NT2/D1 (cell line): ENCODE measurements around the gene SRCIN1.
A peak's percentile ranks its signal among the peaks of the same experiment; 100 is the strongest.

Source experiments
- DNase-seq: peaks from one replicate; pipeline ENCODE4 v3.0.0-alpha.2; 2011; ENCODE audit warnings: low read depth, low spot score
- H3K27me3 ChIP-seq: 2 replicates; pipeline ENCODE4 v1.6.0; 2011; ENCODE audit warnings: mild to moderate bottlenecking; ENCODE audit not compliant: insufficient read length, insufficient read depth
- H3K36me3 ChIP-seq: 2 replicates; pipeline ENCODE4 v1.6.1; 2011; ENCODE audit warnings: mild to moderate bottlenecking, low read length, mixed read lengths; ENCODE audit not compliant: insufficient read depth, insufficient read length
- H3K4me1 ChIP-seq: 2 replicates; pipeline ENCODE4 v1.5.1; 2011; ENCODE audit not compliant: insufficient read depth, insufficient read length
- H3K4me3 ChIP-seq: 2 replicates; pipeline ENCODE4 v1.5.1; 2011; ENCODE audit warnings: low read depth; ENCODE audit not compliant: insufficient read length
- H3K9ac ChIP-seq: 2 replicates; pipeline ENCODE4 v1.6.0; 2011; ENCODE audit warnings: low read depth; ENCODE audit not compliant: insufficient read length
- H3K9me3 ChIP-seq: 2 replicates; pipeline ENCODE4 v1.5.1; 2011; ENCODE audit warnings: mild to moderate bottlenecking, low read length; ENCODE audit not compliant: insufficient read depth
- SUZ12 ChIP-seq: IDR thresholded peaks from 2 replicates; pipeline ENCODE4 v1.6.1; 2011; ENCODE audit not compliant: insufficient read length, insufficient read depth; ENCODE audit errors: extremely low read depth
- YY1 ChIP-seq: IDR thresholded peaks from 2 replicates; pipeline ENCODE4 v1.6.1; 2011; ENCODE audit not compliant: insufficient read length, insufficient read depth
- ZNF274 ChIP-seq: IDR thresholded peaks from 2 replicates; pipeline ENCODE4 v1.6.1; 2011; ENCODE audit warnings: mild to moderate bottlenecking, low read depth, low read length

SRCIN1 gene

DNA sequence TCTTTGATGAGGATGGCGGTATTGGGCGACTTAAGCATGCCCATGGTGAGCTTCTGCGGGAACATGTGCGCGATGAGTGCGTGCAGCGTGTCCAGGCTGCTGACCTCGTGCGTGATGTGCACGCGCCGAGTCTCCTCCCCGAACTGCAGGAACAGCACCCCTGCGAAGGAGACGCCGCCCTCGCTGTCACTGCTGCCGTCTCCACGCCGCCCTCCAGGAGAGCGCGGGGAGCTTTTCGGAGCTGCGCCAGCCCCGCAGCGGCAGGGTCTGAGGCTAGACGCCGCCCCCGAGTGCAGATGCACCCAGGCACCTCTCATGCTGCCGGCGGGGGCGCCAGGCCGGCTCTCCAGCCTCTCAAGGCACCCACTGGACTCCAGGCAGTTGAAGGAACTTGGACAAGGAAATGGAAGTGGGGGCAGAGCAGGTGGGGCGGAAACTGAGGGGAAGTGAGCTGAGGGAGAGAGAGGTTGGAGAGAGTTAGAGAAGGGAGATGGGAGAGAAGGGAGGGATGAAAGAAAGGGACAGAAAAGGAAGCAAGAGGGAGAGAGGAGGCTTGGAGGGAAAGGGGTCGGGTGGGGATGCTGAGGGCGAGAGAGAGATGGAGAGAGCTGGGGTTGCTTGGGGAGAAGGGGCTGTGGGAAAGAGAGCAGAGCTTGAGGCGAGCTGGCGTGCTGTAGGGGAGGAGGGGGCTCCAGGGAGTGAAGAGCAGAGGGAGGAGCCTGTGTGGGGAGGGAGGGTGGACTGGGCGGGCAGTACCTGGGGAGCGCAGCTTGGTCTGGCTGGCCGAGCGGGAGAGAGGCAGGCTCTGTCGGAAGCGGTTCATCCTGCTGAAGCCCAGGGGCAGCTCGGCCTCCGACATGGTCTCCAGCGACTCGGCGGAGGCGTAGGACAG, 42.1 kb downstream of the SRCIN1 start:
- no peak for DNase-seq
- TF ChIP-seq SUZ12 (no peak), ZNF274 (no peak), YY1 (no peak)
- Histone ChIP-seq H3K4me1 (peaks cover 48% of the 10 kb centered on the region), H3K36me3 (no peaks in the 10 kb centered on the region), H3K4me3 (peak overlapping the region; percentile 62), H3K27me3 (peaks cover 66% of the 10 kb centered on the region), H3K9me3 (no peaks in the 10 kb centered on the region), H3K9ac (peak overlapping the region; percentile 84)

DNA sequence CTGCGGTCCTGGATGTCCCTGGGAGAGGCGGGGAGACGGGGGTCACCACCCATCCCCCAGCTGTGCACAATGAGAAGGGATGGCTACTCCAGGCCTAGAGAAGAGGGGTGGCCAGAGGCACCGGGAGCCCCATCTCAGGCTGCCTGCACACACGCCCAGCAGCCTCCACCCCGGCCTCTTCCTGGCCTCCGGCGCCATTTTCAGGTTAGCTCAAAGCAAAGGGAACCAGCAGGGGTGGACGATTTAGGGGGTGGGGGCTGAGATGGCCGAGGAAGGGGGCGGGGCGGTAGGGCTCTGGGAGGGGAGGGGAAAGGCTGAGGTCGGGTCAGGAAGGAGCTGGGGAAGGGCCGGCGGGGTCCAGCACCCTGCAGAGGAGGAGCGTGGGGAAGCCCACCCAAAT, 42.8 kb downstream of the SRCIN1 start:
- no peaks in the 10 kb centered on the region for H3K9me3 ChIP-seq
- no peaks in the 10 kb centered on the region for H3K36me3 ChIP-seq
- peak overlapping the region; percentile 84 for H3K9ac ChIP-seq
- DNase-seq = no peak
- peaks cover 64% of the 10 kb centered on the region for H3K27me3 ChIP-seq
- H3K4me1 ChIP-seq = peaks cover 44% of the 10 kb centered on the region
- TF ChIP-seq SUZ12 = no peak
- peak; percentile 46 for TF ChIP-seq YY1
- peak overlapping the region; percentile 62 for H3K4me3 ChIP-seq

DNA sequence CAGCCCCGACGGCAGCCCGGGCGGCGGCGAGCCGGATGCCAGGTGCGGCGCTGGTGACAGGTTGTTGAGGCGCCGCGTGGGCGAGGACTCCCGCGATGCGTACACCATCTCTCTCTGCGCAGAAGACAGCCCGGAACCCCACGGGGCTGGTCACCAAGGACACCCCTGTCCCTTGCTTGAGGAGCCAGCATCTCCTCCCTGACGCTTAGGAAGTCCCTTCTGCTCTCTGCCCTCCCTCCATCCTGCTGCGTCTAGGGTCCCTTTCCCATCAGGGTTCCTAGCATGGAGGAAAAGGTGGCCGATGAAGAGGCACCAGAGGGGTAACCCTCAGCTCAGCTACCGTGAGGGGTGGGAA, 43.6 kb downstream of the SRCIN1 start:
- H3K36me3 ChIP-seq = no peaks in the 10 kb centered on the region
- H3K9me3 ChIP-seq = no peaks in the 10 kb centered on the region
- H3K4me1 ChIP-seq = peaks cover 46% of the 10 kb centered on the region
- no peak for TF ChIP-seq SUZ12
- no peak for TF ChIP-seq YY1
- no peak for TF ChIP-seq ZNF274
- no peak overlapping the region for H3K4me3 ChIP-seq
- H3K9ac ChIP-seq = no peak overlapping the region
- peaks cover 71% of the 10 kb centered on the region for H3K27me3 ChIP-seq
- no peak for DNase-seq

DNA sequence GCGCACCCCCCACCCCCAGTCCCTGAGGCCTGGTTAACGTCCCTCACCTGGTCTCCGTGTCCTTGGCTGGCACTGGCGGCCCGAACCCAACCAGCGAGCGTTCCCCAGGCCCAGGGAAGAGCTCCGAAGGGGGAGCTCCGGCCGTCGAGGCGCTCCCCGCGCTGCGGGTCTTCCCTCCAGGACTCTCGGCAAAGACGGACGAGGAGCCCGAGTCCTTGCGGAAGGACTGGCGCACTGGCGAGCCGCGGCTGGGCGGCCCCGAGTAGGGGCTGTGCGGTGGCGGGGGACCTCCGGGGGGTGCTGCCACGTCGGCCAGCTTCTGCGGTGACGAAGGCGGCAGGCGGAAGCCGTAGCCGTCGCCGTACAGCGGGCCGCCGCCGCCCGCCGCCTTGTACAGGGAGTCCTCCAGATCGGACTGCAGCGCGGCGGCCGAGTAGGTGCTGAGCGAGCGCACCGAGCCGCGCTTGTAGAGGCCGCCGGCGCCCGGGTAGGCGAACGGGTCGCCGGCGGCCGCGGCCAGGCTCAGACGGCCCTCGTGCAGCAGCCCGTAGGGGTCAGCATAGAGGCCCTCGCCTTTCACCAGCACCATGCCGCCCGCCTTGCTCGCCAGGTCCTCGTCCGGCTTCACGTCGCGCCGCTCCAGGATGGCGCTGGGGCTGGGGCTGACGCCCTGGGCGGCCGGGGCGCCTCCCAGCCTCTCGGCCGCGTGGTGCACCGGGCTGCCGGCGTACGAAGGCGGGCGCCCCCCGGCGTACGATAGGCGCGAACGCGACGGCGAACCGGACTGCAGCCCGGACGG, 44.1 kb downstream of the SRCIN1 start:
- DNase-seq = no peak
- no peaks in the 10 kb centered on the region for H3K36me3 ChIP-seq
- no peak overlapping the region for H3K4me3 ChIP-seq
- peaks cover 45% of the 10 kb centered on the region for H3K4me1 ChIP-seq
- H3K9me3 ChIP-seq = no peaks in the 10 kb centered on the region
- H3K9ac ChIP-seq = no peak overlapping the region
- TF ChIP-seq ZNF274 (no peak), SUZ12 (no peak), YY1 (no peak)
- H3K27me3 ChIP-seq = peaks cover 70% of the 10 kb centered on the region

DNA sequence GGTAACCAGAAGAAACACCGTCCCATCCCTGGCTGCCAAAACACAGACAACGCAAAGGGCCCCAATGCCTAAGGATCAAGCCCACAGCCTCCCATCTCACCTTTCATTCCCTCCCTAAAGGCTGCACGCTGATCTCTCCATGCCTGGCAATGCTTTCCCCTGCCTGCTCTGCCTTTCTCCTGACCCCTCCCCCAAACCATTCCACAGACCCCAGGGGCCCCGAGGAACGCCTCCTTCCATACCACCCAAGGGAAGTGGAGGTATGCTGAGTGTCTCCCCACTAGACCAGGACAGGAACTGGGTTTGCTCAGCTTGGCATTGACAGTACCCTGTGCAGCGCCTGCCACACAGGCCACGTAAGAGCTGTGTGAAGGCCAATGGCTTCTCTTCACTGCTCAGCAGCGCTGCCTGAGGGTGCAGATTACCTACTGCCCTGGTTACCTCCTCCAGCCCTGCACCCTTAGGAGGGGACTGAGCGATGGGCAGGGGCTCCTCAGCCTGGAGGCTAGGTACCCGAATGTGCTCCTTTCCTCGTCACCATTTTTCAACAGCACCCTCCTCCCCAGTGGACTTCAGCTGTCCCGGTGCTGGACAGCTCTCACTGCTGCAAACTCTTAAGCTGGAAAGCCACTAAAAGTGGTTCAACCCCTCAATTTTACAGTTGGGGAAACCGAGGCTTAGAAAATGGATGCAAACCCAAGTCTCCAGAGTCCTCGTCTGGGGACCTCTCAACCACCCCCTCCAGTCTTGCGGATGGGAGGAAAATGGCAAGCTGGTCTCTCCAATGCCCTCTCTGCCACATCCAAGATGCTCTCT, 45.0 kb downstream of the SRCIN1 start:
- Histone ChIP-seq H3K4me3 (no peak overlapping the region), H3K36me3 (no peaks in the 10 kb centered on the region), H3K9me3 (no peaks in the 10 kb centered on the region), H3K4me1 (peaks cover 43% of the 10 kb centered on the region), H3K9ac (peak overlapping the region; percentile 38), H3K27me3 (peaks cover 61% of the 10 kb centered on the region)
- no peak for TF ChIP-seq SUZ12
- TF ChIP-seq YY1 = no peak
- no peak for TF ChIP-seq ZNF274
- no peak for DNase-seq

DNA sequence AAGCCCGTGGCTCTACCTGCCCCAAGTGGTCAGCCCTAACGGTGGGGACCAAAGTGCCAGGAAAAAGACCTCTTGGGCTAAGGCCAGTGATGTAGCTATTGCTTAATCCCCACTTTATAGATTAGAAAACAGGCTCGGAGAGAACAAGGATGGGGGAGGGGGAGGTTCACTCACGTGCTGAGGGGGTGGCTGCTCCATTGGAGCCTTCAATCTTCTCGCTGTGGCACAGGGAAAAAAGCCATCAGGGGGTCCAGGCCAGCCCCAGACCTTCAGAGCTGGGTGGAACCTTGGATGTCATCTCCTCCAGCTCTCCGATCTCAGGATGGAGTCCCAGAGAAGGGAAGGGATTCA, 45.9 kb downstream of the SRCIN1 start:
- Histone ChIP-seq H3K4me3 (peak overlapping the region; percentile 47), H3K9ac (peak overlapping the region; percentile 36)
- no peak for DNase-seq

More for the DNA sequence above, 45.9 kb downstream of the SRCIN1 start:
- peaks cover 39% of the 10 kb centered on the region for H3K4me1 ChIP-seq
- H3K36me3 ChIP-seq = no peaks in the 10 kb centered on the region
- peaks cover 53% of the 10 kb centered on the region for H3K27me3 ChIP-seq
- no peaks in the 10 kb centered on the region for H3K9me3 ChIP-seq
- TF ChIP-seq YY1 (no peak), ZNF274 (no peak), SUZ12 (no peak)
